Activated CD4-positive, alpha-beta T cell treated with anti-CD3 and anti-CD28 coated beads for 4 hours (primary cell): Measurements from ENCODE around the gene BCKDHA.
"Not testable (repeated sequence)": the region's sequence is repeated elsewhere in the genome, so short reads cannot be mapped to it uniquely, and the experiment has no call there.

Experiments used
- DNase-seq, 2 donors: peaks; one replicate each; pipeline ENCODE4 v3.0.0-alpha.2; 2020

Gene BCKDHA

GRCh38 chr19:41367848-41368301, 29.7 kb upstream of the BCKDHA start:
- DNase-seq, result no peak

GRCh38 chr19:41369769-41370168, 27.8 kb upstream of the BCKDHA start:
- no peak for DNase-seq

GRCh38 chr19:41371119-41371518, 26.5 kb upstream of the BCKDHA start:
- not testable (repeated sequence) for DNase-seq

GRCh38 chr19:41371541-41371940, 26.1 kb upstream of the BCKDHA start:
- DNase-seq, result no peak

DNA sequence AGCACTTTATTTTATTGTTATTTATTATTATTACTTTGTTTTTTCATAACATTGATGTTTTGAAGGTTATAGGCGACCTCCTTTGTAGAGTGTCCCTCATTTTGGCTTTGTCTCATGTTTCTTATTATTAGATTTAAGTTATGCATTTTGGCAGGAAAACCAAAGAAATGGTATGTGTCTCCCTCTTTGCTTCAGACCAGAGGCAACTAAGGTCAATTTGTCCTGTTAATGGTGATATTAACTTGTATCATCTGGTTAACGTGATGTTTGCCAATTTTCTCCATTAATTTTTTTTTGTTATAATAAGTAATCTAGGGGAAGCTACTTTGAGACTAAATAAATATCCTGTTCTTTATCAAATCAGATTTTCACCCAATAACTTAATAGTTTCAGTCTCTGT, 25.1 kb upstream of the BCKDHA start:
- DNase-seq, result no peak

DNA sequence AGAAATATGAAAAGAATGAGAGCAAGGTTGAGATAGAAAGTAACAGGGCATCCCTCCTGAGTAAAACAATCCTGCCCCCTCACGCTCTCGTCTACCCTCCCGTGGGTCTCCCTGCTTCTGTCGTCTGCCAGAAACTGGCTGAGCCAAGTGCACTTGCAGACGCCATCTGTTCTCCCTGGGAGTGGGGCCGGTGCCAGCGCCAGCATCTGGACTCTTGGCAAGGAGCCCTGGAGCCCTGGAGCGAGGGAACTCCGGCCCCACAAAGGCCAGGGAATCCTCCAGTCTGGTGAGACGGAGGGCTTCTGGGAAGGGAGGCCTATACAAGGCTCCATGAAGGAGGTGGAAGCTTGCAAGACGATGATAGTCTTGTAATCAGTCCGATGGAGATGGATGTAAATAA, 23.6 kb upstream of the BCKDHA start:
- no peak for DNase-seq

DNA sequence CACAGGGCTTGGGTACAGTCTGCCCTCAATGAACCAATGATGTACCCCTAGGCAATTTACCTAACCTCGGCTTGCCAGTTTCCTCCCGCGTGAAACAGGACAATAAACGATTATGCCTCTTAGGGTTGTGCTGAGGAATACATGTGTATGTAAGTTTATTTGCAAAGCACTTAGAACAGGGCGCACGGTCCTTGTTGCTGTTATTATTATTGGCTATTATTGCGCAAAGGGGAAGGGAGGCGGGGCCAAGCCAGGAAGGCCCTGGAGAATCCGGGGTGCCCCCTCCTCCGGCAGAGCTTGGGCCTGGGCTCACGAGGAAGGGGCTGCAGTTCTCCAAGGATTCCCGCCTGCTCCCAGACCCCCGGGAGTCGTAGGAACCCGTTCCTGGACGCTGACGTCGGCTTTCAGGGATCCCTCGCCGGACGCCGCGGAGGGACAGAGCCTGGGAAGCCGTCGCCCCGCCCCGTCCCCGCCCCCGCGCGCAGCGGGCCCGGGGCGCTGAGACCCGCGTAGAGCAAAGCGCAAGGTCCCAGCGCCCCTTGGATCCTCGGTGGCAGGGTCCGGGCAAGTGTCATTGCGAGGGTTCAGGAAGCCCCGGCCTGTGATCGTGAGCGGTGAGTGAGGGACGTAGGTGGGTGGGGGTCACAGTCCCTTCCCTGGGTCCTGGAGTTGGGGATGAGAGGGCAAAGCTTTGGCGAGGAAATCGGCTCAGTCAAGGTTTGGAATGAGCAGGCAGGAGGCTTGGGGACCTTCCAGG, 21.2 kb upstream of the BCKDHA start, which contains the start of gene TMEM91:
TSS of gene TMEM91 (plus strand) at position 293 of the 757 bp plus-strand sequence. CDS start 1,777 bp downstream, outside the sequence.
- no peak for DNase-seq

- peak; percentile 58 to 63 for DNase-seq
These were observed 20.6 kb upstream of the BCKDHA start for GRCh38 chr19:41376998-41377365.

GRCh38 chr19:41377977-41378709, 19.5 kb upstream of the BCKDHA start:
- no peak for DNase-seq

DNA sequence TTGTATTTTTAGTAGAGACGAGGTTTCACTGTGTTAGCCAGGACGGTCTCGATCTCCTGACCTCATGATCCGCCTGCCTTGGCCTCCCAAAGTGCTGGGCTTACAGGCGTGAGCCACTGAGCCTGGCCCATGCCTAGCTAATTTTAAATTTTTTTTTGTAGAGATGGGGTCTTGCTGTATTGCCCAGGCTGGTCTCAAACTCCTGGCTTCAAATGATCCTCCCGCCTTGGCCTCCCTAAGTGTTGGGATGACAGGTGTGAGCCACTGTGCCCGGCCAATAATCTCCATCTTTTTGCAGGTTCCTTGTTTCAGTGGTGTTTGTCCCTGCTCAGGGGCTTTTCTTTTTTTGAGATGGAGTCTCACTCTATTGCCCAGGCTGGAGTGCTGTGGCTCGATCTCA, 16.1 kb upstream of the BCKDHA start:
- not testable (repeated sequence) for DNase-seq

DNA sequence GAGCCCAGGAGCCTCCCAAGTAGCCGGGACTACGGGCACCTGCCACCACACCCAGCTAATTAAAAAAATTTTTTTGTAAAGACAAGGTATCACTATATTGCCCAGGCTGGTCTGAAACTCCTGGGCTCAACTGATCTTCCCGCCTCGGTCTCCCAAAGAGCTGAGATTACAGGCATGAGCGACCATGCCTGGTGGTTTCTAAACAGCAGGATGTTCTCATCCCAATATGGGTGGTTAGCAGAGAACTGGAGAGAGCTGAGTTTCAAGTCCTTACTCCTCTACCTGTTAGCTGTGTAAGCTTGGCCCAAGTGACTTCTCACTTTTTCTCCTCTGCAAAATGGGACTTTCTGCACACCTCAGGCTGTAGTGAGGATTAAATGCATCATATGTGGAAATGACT, 13.3 kb upstream of the BCKDHA start:
- no peak for DNase-seq

- DNase-seq, result no peak
These were observed 11.2 kb upstream of the BCKDHA start for GRCh38 chr19:41386442-41386841.

- DNase-seq, result no peak
These were observed 6.0 kb upstream of the BCKDHA start for GRCh38 chr19:41391618-41392017.

- DNase-seq, result no peak
These were observed 4.8 kb upstream of the BCKDHA start for GRCh38 chr19:41392775-41393174.

GRCh38 chr19:41395355-41395754, 2.3 kb upstream of the BCKDHA start:
- DNase-seq, result no peak

- no peak for DNase-seq
These were observed 416 bp downstream of the BCKDHA start for GRCh38 chr19:41398050-41398418.

DNA sequence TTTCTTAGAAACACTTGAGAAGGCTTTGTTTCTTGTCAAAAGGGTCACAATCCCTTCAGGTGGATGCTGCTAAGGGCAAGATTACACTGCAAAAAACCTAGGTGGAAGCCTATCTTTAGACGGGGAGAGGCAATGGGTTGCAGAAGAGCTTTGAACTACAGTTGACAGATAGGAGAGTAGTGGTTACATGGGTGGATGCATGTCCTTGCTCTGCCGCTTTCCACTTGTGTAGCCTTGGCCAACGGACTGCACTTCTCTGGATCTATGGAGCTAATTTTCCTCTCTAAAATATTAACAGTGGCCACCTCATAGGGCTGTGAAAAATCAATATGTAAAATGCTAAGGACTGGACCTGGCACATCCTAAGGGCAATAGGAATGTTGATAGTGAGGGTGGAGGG, 980 bp downstream of the BCKDHA start:
- no peak for DNase-seq

- DNase-seq, result no peak
These were observed 1.5 kb downstream of the BCKDHA start for GRCh38 chr19:41399091-41399490.

DNA sequence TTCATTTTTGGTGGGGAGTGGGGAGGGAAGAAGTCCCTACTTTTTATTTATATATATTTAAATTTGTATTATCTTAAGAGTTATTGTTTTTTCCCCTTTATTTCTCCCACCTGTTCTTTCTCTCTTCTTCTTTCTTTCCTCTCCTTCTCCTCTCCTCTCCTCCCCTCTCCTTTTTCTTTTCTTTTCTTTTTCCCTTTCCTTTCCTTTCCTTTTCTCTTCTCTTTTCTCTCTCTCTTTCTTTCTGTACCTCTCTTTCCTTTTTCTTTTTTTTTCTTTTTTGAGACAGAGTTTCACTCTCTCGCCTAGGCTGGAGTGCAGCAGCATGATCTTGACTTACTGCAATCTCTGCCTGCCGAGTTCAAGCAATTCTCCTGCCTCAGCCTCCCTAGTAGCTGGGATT, 1.9 kb downstream of the BCKDHA start:
- DNase-seq, result no peak

DNA sequence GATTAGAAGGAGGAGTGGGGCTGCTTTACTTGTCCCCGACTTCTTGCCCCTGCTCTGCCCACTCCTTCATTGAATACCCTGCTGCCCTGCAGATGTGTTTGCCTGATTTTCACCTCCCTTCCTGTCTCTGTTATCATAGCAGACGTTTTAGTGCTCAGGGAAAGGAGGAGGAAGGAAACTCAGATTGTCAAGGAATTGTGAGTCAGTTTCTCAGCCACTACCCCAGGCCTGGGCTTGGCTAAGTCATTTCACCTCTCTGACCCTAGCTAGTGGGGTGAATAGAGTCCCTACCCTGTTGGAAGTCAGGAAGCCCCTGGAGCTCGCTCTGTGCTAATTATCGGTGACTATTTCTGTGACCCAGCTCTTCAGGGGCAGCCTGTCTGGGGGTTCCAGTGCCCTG, 3.9 kb downstream of the BCKDHA start:
- no peak for DNase-seq

DNA sequence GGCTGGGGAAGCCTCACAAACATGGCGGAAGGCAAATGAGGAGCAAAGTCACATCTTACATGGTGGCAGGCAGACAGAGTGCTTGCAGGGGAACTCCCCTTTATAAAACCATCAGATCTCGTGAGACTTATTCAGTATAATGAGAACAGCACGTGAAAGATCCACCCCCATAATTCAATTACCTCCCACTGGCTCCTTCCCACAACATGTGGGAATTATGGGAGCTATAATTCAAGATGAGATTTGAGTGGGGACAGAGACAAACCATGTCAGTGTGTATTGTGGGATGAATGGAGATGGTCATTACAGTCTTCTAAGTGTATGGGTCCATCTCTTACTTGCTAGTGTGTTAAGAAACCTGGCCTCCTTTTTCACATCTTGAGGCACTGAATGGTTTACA, 4.4 kb downstream of the BCKDHA start:
- DNase-seq, result no peak

DNA sequence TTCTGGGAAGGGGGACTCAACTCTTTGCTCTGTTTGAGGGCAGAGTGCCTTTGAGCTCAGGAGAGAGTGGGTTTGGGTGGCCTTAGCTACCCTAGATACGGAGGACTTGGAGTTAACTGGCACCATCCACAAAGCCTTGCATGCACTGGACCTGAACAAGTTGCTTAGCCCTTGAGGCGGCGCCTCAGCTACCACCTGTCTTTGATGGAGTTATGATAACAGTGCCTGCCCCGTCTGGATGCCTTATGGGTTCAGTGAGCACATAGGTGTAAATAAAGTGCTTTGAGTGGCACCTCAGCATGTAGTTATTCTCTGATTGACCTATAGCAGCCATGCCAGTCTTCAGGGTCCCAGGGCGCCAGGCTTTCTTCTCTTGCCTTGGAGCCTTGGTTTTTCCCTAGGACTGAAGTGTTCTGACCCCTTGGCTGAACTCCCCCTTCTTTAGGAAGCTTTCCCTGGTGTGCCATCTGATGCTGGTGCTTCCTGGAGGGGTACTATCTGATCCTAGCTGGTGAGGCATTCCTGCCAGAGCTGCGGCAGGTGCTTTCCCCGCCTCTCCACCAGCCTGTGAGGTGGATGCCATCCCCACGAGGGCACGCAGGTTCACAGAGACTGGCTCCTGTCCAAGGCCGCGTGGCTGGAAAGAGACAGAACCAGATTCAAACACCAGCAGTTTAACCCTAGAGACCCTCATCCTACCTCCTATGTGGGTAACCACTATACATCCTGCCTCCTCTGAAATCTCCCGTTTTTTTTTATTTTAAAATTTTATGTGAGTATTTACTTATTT, 5.8 kb downstream of the BCKDHA start:
- DNase-seq, result no peak

DNA sequence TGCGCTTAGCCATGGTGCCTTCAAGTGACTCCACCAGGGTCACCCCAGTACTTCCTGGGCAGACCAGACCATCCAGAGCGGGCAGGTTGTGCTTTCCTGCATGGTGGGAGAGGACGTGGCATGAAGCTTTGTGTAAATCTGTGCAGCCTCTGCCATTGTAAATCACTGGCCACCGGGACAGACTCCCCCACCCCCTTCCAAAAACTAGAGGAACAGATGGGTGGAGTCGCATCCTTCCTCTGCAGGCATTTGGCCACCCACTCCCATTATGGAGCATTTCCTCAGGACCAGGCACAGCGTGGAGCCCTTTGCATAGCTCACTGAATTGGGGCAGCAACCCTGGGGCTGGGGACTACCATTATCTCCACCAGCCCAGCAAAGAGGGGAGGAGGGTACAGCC, 8.2 kb downstream of the BCKDHA start:
- DNase-seq, result no peak

DNA sequence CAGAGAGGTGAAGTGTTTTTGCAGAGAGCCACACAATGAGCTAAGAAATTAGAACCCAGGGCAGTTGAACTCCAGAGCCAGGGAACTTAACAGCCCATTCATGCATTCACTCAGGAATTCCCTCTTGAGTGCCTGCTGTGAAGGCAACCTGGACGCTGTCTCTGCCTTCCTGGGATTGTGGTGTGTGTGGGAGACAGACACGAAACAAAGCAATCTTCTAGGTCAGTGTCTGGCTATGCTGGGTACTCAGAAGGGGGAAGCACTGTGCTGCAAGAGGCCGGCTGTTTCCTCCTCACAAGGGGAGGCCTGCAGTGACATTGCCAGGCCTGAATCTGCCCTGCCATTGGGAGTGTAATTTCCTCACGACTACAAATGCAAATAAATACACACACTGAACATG, 9.7 kb downstream of the BCKDHA start:
- no peak for DNase-seq
